HEK293 (cell line): ENCODE results near the gene CDK8.

Experiments used
- TCF7L2 ChIP-seq: IDR thresholded peaks from 2 replicates; pipeline ENCODE4 v1.6.1; 2011; ENCODE audit warnings: low read depth, mild to moderate bottlenecking, inconsistent platforms, low read length, moderate library complexity, borderline replicate concordance
- ZEB2 ChIP-seq: fragments of 450-650 bp; formaldehyde crosslinking; IDR thresholded peaks from 2 replicates; pipeline ENCODE4 v1.5.1; 2016; ENCODE audit warnings: missing biosample characterization, missing genetic modification characterization
- ZNF660 ChIP-seq: fragments of 450-650 bp; IDR thresholded peaks from 2 replicates; pipeline ENCODE4 v1.5.1; 2018; ENCODE audit warnings: missing biosample characterization, mild to moderate bottlenecking, missing genetic modification characterization
- TF ChIP-seq, protein P1 (sequence below): fragments of 450-650 bp; formaldehyde crosslinking; IDR thresholded peaks from 2 replicates; pipeline ENCODE4 v1.5.1; 2016; ENCODE audit warnings: missing biosample characterization, missing genetic modification characterization
- TF ChIP-seq, protein P2 (sequence below): fragments of 450-650 bp; formaldehyde crosslinking; IDR thresholded peaks from 2 replicates; pipeline ENCODE4 v1.5.1; 2016; ENCODE audit warnings: missing biosample characterization, missing genetic modification characterization

DNA sequence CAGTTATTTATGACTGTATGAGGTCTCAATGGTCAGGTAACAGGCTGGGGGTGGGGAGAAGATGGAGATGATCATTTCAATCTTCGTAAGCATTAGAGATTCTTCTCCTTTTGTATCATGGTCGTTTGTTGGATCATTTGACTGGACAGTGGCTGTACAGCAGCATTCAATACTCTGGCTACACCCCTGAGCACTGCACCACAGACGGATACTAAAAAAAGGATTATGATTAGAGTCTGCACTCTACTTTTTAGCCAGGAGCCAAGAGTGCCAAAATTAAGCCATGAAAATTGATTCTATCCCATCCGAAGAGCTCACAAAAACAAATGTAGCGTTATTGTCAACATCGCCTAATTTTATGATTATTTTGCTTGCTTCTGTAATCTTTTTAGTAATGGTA lies 41.9 kb downstream of the CDK8 start:
- TF ChIP-seq ZNF660 (no peak), TCF7L2 (no peak), ZEB2 (no peak)
- TF ChIP-seq, protein P1, sequence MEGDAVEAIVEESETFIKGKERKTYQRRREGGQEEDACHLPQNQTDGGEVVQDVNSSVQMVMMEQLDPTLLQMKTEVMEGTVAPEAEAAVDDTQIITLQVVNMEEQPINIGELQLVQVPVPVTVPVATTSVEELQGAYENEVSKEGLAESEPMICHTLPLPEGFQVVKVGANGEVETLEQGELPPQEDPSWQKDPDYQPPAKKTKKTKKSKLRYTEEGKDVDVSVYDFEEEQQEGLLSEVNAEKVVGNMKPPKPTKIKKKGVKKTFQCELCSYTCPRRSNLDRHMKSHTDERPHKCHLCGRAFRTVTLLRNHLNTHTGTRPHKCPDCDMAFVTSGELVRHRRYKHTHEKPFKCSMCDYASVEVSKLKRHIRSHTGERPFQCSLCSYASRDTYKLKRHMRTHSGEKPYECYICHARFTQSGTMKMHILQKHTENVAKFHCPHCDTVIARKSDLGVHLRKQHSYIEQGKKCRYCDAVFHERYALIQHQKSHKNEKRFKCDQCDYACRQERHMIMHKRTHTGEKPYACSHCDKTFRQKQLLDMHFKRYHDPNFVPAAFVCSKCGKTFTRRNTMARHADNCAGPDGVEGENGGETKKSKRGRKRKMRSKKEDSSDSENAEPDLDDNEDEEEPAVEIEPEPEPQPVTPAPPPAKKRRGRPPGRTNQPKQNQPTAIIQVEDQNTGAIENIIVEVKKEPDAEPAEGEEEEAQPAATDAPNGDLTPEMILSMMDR (tag by site-specific recombination): no peak
- TF ChIP-seq, protein P2, sequence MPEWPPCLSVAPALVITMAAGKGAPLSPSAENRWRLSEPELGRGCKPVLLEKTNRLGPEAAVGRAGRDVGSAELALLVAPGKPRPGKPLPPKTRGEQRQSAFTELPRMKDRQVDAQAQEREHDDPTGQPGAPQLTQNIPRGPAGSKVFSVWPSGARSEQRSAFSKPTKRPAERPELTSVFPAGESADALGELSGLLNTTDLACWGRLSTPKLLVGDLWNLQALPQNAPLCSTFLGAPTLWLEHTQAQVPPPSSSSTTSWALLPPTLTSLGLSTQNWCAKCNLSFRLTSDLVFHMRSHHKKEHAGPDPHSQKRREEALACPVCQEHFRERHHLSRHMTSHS (tag by site-specific recombination): no peak
